Measurements from ENCODE around the gene CEMIP.

CEMIP gene

DNA sequence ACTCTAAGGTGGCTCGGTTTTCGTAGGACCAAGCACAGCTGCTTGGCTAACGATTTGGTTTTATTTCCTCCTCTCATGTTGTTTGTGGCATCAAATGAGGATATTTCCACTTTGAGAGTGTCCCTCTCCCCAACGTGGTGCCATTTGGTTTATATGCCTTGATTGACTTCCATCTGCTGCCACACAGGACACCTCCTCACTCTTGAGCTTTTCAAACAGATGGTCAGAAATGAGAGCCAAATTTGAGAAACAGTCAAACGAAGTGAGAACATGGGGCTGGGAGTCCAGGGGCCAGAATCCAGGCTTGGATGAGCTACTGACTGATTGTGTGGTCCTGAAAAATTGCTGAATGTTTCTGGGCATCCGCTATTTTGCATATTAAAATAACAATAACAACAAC lies 43.5 kb downstream of the CEMIP start:
- no peak for DNase-seq (ENCODE audit: low read depth, low spot score)
- H3K4me3 ChIP-seq (ENCODE audit: low read depth, low read length) = no peak overlapping the region
- in situ Hi-C loops (cut with HindIII; ENCODE audit: low sequenced_read_pairs) = no loop called here
- TF ChIP-seq, protein P1, sequence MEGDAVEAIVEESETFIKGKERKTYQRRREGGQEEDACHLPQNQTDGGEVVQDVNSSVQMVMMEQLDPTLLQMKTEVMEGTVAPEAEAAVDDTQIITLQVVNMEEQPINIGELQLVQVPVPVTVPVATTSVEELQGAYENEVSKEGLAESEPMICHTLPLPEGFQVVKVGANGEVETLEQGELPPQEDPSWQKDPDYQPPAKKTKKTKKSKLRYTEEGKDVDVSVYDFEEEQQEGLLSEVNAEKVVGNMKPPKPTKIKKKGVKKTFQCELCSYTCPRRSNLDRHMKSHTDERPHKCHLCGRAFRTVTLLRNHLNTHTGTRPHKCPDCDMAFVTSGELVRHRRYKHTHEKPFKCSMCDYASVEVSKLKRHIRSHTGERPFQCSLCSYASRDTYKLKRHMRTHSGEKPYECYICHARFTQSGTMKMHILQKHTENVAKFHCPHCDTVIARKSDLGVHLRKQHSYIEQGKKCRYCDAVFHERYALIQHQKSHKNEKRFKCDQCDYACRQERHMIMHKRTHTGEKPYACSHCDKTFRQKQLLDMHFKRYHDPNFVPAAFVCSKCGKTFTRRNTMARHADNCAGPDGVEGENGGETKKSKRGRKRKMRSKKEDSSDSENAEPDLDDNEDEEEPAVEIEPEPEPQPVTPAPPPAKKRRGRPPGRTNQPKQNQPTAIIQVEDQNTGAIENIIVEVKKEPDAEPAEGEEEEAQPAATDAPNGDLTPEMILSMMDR (IDR thresholded peaks at IDR 0.05; ENCODE audit: low read depth, low read length) = no peak

- in situ Hi-C loops (cut with HindIII; ENCODE audit: low sequenced_read_pairs) = no loop called here
- TF ChIP-seq, protein P1 (IDR thresholded peaks at IDR 0.05; ENCODE audit: low read depth, low read length) = no peak
- H3K4me3 ChIP-seq (ENCODE audit: low read depth, low read length) = no peak overlapping the region
- DNase-seq (ENCODE audit: low read depth, low spot score) = no peak
These were observed 44.0 kb downstream of the CEMIP start for GRCh38 chr15:80823120-80823519.

GRCh38 chr15:80823995-80824394 lies 44.8 kb downstream of the CEMIP start:
- TF ChIP-seq, protein P1 (IDR thresholded peaks at IDR 0.05; ENCODE audit: low read depth, low read length) = no peak
- DNase-seq (ENCODE audit: low read depth, low spot score) = no peak
- in situ Hi-C loops (cut with HindIII; ENCODE audit: low sequenced_read_pairs) = no loop called here
- H3K4me3 ChIP-seq (ENCODE audit: low read depth, low read length) = no peak overlapping the region

DNA sequence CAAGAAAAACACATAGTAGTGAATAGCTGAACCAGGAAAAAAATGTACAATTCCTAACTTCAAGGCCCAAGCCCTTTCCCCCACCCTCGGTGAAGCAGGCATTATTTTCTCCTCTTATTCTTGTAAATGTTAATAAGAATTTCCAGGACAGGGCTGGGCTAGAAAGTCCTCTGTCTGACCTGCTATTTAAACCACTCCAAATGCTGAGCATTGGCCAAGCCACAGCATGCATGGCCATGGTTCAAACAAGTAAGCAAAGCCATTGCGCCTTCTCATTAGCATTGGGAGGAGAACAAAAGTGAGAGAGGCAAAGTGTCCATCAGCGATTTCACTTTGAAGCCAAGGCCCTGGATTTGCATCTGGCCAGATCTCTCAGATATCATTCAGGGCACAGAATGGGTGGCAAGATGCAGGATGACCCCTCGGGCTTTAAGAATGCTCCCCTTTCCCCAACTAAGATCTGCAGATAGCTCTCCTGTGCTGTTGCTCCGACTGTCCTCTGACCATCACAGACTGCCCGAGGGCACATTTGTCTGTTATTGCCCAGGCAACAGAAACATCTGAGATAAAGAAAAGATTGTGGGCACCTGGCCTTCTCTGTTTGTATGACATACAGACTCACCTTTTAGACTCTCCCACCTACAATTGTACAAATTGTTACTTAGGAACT lies 46.3 kb downstream of the CEMIP start:
- DNase-seq (ENCODE audit: low read depth, low spot score) = peak; percentile 77
- H3K4me3 ChIP-seq (ENCODE audit: low read depth, low read length) = no peak overlapping the region
- in situ Hi-C loops (cut with HindIII; ENCODE audit: low sequenced_read_pairs) = no loop called here
- TF ChIP-seq, protein P1 (IDR thresholded peaks at IDR 0.05; ENCODE audit: low read depth, low read length) = no peak

GRCh38 chr15:80828796-80829195 lies 49.6 kb downstream of the CEMIP start:
- DNase-seq (ENCODE audit: low read depth, low spot score) = no peak
- no peak overlapping the region for H3K4me3 ChIP-seq (ENCODE audit: low read depth, low read length)
- TF ChIP-seq, protein P1 (IDR thresholded peaks at IDR 0.05; ENCODE audit: low read depth, low read length) = no peak
- in situ Hi-C loops (cut with HindIII; ENCODE audit: low sequenced_read_pairs) = no loop called here

- DNase-seq (ENCODE audit: low read depth, low spot score) = no peak
- no peak overlapping the region for H3K4me3 ChIP-seq (ENCODE audit: low read depth, low read length)
- TF ChIP-seq, protein P1 (IDR thresholded peaks at IDR 0.05; ENCODE audit: low read depth, low read length) = no peak
- in situ Hi-C loops (cut with HindIII; ENCODE audit: low sequenced_read_pairs) = no loop called here
These were observed 51.5 kb downstream of the CEMIP start for GRCh38 chr15:80830677-80831076.

Measured in astrocyte of the spinal cord (primary cell).